Activated naive CD8-positive, alpha-beta T cell (primary cell): Measurements from ENCODE around the gene RCCD1.
A peak's percentile ranks its signal among the peaks of the same experiment; 100 is the strongest.

Source experiments
- H3K27ac Mint-ChIP-seq: one replicate; pipeline ENCODE4 v1.8.0; 2021; ENCODE audit warnings: mixed read lengths
- H3K27me3 Mint-ChIP-seq: one replicate; pipeline ENCODE4 v1.8.0; 2021; ENCODE audit warnings: mixed read lengths
- H3K36me3 Mint-ChIP-seq: one replicate; pipeline ENCODE4 v1.8.0; 2021; ENCODE audit warnings: mixed read lengths
- H3K4me1 Mint-ChIP-seq: one replicate; pipeline ENCODE4 v1.8.0; 2021; ENCODE audit warnings: low read depth, mixed read lengths
- H3K4me3 Mint-ChIP-seq: one replicate; pipeline ENCODE4 v1.8.0; 2021; ENCODE audit warnings: mild to moderate bottlenecking, mixed read lengths
- H3K9me3 Mint-ChIP-seq: one replicate; pipeline ENCODE4 v1.8.0; 2021; ENCODE audit warnings: low read depth, mixed read lengths

RCCD1 gene

DNA sequence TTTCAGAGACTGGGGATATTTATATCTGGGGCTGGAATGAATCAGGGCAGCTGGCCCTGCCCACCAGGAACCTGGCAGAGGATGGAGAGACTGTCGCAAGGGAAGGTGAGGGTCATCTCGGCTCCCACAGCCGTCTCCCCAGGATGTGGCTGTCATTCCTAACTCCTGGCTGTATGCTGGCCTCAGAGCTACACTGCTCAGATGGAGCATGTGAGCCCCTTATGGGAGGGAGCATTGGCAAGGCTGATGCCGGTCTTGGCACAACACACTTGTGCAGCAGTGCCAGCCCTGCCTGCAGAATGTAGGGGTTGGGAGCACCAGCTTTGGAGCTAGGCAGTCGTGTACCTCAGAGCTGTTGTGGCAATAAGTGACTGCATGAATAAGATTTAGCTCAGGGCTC, 5.2 kb downstream of the RCCD1 start:
- Mint-ChIP-seq H3K27ac (no peak overlapping the region), H3K4me3 (no peak overlapping the region)

DNA sequence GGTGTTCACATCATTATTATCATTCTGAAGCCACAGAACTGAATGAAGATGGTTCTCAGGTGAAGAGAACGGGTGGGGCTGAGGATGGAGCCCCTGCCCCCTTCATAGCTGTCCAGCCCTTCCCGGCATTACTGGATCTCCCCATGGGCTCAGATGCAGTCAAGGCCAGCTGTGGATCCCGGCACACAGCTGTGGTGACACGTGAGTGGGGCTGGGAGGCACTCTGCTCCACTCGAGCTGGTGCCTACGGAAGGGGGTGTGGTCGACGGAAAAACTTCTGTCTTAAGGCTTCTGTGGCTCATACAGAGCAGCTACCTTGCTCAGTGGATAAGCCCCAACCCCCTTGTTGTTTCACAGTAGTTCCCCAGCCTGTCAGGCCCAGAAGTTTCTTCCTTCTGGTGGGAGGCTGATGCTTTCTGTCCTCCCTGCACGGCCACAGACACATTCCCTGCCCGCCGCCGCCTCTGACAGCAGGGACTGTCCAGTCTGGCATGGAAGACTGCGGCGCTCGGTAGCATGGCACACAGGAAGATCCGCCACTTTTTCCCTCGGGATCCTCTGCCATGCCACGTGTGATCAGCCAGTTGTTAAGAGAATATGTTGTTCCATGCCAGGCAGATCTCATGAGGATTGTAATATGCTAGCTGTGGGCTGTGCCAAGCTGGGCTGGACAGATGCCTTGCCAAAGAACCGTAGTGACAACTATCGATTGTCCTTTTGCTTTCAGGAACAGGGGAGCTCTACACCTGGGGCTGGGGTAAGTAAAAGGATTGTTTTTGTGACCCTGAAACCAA, 5.8 kb downstream of the RCCD1 start:
- Mint-ChIP-seq H3K9me3 (no peaks in the 10 kb centered on the region), H3K4me3 (no peak overlapping the region), H3K4me1 (peaks cover 10% of the 10 kb centered on the region), H3K27ac (no peak overlapping the region), H3K27me3 (no peaks in the 10 kb centered on the region), H3K36me3 (peaks cover 2% of the 10 kb centered on the region)

More for the DNA sequence above, 5.2 kb downstream of the RCCD1 start:
- Mint-ChIP-seq H3K36me3 (peaks cover 2% of the 10 kb centered on the region), H3K27me3 (no peaks in the 10 kb centered on the region), H3K9me3 (no peaks in the 10 kb centered on the region), H3K4me1 (peaks cover 10% of the 10 kb centered on the region)

DNA sequence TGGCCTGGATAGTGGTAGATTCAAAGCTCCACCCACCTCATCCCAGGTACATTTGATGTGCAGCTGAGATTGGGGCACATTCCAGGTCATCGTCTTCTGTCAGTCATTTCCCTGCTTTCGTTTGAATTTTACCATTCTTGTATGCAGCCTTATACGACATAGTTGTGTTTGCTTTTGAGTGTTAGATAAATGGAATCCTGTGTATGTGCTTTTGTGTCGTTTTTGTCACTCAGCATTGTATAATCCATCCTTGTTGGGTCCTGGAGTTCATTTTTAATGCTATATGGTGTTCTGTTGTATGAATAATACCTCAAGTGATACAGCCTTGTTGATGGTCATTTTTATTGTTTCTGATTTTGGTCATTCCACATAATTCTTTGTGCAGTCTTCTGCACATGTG, 7.3 kb downstream of the RCCD1 start:
- H3K36me3 Mint-ChIP-seq: peaks cover 2% of the 10 kb centered on the region

DNA sequence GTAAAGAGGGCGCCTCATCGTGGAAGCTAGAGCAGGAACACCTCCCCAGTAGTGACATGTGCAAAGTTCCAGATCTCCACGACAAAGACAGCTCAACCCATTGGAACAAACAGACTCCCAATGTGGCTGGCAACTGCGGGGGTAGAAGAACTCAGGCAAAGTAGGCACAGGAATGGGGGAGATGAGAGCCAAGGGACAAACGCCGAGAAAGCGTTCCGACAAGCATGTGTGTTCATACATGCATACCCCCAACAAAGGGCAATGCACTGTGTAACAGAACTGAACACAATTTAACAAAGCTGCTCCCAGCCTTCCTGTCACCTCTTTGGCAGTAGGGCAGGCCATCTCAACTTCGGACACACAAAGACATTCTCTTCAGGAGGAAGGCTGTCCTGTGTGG, 11.6 kb downstream of the RCCD1 start:
- Mint-ChIP-seq H3K36me3 (peaks cover 2% of the 10 kb centered on the region), H3K4me3 (no peak overlapping the region), H3K4me1 (no peaks in the 10 kb centered on the region), H3K27me3 (no peaks in the 10 kb centered on the region), H3K27ac (peak overlapping the region; percentile 1), H3K9me3 (no peaks in the 10 kb centered on the region)

More for the DNA sequence above, 7.3 kb downstream of the RCCD1 start:
- Mint-ChIP-seq H3K9me3 (no peaks in the 10 kb centered on the region), H3K27ac (no peak overlapping the region), H3K4me3 (no peak overlapping the region), H3K4me1 (peaks cover 2% of the 10 kb centered on the region), H3K27me3 (no peaks in the 10 kb centered on the region)

DNA sequence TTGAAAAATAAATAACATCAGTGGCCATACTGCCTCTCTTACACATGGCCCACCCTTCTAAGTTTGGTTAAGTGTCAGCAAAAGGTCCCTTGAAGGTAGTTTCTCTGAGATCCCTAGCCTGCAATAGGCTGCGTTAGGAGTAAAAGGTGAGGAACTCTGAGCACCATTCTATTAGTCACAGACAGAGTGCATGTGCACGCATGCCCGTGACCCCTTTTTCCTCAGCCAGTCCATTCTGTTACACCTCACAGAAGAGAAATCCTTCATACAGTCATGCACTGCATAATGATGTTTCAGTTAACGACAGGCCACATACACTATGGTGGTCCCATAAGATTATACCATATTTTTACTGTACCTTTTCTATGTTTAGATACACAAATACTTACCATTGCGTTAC, 12.5 kb downstream of the RCCD1 start:
- H3K9me3 Mint-ChIP-seq: no peaks in the 10 kb centered on the region
- H3K36me3 Mint-ChIP-seq: peaks cover 2% of the 10 kb centered on the region
- no peaks in the 10 kb centered on the region for H3K27me3 Mint-ChIP-seq
- peak overlapping the region; percentile 28 for H3K27ac Mint-ChIP-seq
- H3K4me3 Mint-ChIP-seq: no peak overlapping the region
- H3K4me1 Mint-ChIP-seq: no peaks in the 10 kb centered on the region

DNA sequence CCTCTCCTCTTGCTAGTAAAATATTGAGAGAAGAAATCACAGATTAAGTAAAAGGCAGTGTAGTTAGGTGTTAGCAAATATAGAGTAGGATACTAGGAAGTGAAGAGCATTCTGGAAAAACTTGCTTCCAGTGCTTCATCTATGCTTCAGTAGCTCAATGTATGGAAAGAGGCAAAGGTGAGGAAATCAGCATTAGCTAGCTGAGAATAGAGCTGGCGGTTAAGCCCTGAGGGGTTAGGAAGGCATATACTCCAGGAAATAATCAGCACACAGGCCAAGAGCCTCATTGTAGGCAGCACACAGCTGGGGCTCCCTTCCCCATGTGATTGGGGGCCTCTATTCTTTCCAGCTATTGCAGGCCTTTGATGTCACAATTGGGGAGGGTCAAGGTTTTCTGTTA, 13.8 kb downstream of the RCCD1 start:
- H3K36me3 Mint-ChIP-seq: peaks cover 2% of the 10 kb centered on the region

DNA sequence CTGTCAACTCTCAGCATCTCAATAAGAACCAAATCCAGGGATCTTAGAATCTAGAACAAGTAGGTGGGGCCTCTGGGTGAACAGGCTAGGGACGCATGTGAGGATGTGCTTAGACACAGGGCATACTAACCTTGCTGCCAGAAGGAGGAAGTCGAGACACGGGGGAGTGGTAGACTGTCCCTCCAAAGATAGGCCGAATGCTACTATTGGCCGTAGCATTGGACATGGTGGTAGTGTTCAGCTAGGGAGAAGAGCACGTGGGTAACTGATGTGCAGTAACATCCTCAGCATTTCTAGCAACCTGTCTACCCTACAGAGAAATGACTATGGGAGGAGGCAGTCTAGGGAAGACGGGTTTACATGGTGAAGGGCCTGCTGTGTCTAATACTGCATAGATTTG, 15.6 kb downstream of the RCCD1 start:
- no peaks in the 10 kb centered on the region for H3K4me1 Mint-ChIP-seq
- no peak overlapping the region for H3K27ac Mint-ChIP-seq
- no peak overlapping the region for H3K4me3 Mint-ChIP-seq
- H3K27me3 Mint-ChIP-seq: no peaks in the 10 kb centered on the region
- H3K9me3 Mint-ChIP-seq: no peaks in the 10 kb centered on the region
- H3K36me3 Mint-ChIP-seq: peaks cover under 1% of the 10 kb centered on the region

More for the DNA sequence above, 13.8 kb downstream of the RCCD1 start:
- Mint-ChIP-seq H3K4me1 (no peaks in the 10 kb centered on the region), H3K27me3 (no peaks in the 10 kb centered on the region), H3K27ac (no peak overlapping the region), H3K4me3 (no peak overlapping the region), H3K9me3 (no peaks in the 10 kb centered on the region)

DNA sequence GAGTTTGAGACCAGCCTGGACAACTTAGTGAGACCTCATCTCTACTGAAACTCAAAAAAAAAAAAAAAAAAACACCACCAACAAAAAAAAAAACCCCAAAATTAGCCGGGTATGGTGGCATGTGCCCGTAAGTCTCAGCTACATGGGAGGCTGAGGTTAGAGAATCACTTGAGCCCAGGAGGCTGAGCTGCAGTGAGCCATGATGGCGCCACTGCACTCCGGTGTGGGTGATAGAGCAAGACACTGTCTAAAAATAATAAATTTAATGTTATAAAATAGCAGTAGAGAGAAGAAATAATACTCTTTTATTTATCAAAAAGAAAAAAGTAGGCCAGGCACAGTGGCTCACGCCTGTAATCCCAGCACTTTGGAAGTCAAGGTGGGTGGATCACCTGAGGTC, 17.4 kb downstream of the RCCD1 start:
- Mint-ChIP-seq H3K36me3 (peaks cover 4% of the 10 kb centered on the region), H3K4me1 (no peaks in the 10 kb centered on the region), H3K4me3 (no peak overlapping the region), H3K27ac (no peak overlapping the region), H3K9me3 (no peaks in the 10 kb centered on the region), H3K27me3 (no peaks in the 10 kb centered on the region)

DNA sequence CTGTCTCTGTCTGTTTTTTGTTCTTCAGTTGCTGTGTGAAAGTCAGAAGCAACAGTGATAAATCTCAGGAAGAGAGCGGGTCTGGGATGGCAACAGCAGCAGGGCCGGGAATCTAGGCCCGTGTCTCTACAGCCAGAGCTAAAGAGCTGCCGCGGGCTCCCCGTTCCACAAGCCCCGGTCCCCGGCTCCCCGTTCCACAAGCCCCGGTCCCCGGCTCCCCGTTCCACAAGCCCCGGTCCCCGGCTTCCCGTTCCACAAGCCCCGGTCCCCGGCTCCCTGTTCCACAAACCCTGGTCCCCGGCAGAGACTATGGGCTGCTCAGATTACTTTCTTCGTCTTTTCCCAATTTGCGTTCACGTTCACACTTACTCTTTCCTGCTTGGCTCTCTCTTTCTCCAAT, 19.5 kb downstream of the RCCD1 start:
- Mint-ChIP-seq H3K27me3 (no peaks in the 10 kb centered on the region), H3K36me3 (peaks cover 7% of the 10 kb centered on the region), H3K27ac (no peak overlapping the region), H3K4me3 (no peak overlapping the region), H3K4me1 (peaks cover 1% of the 10 kb centered on the region), H3K9me3 (no peaks in the 10 kb centered on the region)

DNA sequence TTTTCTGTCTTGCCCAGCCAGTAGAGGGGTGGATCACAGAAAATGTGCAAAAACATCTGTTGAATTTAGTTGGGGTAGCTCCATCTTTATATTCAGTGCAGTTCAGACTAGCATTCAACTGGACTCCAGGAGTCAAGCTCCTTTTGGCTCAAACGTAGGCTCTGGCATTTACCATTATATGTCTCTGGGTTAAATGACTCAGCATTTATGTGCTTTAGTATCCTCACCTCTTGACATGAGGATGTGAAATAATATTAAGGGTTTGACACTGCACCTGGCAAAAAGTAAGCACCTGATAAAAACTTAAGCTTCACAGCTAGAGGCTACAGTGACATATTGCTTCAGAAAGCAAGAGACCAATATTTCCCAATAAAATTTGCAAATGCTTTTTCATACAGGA, 24.9 kb downstream of the RCCD1 start:
- no peaks in the 10 kb centered on the region for H3K9me3 Mint-ChIP-seq
- H3K4me3 Mint-ChIP-seq: no peak overlapping the region
- peaks cover 1% of the 10 kb centered on the region for H3K4me1 Mint-ChIP-seq
- H3K27ac Mint-ChIP-seq: no peak overlapping the region
- peaks cover 16% of the 10 kb centered on the region for H3K36me3 Mint-ChIP-seq
- H3K27me3 Mint-ChIP-seq: no peaks in the 10 kb centered on the region

DNA sequence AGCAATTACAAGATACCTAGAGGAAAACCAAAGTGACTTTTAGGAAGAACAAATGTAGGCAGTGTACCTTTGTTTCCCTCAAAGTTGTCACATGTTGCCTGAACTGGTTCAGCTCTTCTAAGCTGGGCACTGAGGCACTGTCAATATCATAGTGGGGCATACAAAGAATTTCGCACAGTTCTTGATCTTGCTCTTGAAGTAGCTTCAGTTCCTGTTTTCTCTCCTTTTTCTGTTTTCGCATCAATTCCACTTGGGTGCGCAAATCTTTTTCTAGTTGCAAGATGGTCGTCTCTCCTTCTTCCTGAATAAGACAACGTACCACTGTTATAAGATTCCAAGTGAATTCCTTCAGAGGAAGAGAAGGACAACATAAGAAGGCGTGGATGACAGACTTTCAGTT, 27.0 kb downstream of the RCCD1 start:
- Mint-ChIP-seq H3K4me1 (peaks cover 1% of the 10 kb centered on the region), H3K27me3 (no peaks in the 10 kb centered on the region), H3K4me3 (no peak overlapping the region), H3K36me3 (peaks cover 12% of the 10 kb centered on the region), H3K27ac (no peak overlapping the region), H3K9me3 (no peaks in the 10 kb centered on the region)

DNA sequence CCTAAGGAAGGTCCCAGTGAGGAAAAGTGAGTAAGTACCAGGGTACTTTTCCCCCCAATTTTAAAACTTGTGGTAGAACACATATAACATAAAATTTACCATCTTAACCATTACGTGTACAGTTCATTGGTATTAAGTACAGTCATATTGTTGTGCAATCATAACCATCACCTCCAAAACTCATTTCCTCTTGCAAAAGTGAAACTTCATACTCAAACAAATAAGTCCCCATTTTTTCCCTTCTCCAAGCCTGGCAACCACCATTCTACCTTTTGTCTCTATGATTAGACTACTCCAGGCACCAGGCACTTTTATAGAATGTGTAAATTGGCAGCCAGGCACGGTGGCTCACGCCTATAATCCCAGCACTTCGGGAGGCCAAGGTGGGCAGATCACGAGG, 27.5 kb downstream of the RCCD1 start:
- peaks cover 12% of the 10 kb centered on the region for H3K36me3 Mint-ChIP-seq
- H3K9me3 Mint-ChIP-seq: no peaks in the 10 kb centered on the region
- no peaks in the 10 kb centered on the region for H3K27me3 Mint-ChIP-seq
- no peak overlapping the region for H3K4me3 Mint-ChIP-seq
- peaks cover 1% of the 10 kb centered on the region for H3K4me1 Mint-ChIP-seq
- H3K27ac Mint-ChIP-seq: no peak overlapping the region

DNA sequence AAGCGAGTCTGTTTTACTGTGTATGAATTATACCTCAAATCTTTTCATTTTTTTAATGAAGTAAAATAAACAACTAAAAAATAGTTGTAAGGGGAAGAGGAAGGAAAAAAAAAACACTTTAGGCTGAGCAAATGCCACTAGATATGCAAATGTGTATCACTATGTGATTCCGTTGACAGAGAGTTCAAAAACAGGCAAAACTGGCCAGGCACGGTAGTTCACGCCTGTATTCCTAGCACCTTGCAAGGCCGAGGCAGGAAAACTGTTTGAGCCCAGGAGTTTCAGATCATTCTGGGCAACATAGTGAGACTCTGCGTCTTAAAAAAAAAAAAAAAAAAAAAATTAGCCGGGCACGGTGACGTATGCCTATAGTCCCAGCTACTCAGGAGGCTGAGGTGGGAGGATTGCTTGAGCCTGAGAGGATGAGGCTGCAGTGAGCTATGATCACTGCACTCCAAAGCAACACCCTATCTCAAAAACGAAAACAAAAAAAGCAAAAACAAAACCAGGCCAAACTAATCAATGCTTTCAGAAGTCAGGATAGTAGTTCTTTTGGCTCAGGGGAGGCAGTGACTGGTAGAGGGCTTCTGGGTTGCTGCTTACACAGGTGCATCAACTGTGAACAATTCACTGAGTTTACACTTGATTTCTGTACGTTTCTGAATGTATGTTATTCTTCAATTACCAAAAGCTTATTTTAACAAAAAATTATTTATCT, 32.3 kb downstream of the RCCD1 start:
- H3K27ac Mint-ChIP-seq: no peak overlapping the region

DNA sequence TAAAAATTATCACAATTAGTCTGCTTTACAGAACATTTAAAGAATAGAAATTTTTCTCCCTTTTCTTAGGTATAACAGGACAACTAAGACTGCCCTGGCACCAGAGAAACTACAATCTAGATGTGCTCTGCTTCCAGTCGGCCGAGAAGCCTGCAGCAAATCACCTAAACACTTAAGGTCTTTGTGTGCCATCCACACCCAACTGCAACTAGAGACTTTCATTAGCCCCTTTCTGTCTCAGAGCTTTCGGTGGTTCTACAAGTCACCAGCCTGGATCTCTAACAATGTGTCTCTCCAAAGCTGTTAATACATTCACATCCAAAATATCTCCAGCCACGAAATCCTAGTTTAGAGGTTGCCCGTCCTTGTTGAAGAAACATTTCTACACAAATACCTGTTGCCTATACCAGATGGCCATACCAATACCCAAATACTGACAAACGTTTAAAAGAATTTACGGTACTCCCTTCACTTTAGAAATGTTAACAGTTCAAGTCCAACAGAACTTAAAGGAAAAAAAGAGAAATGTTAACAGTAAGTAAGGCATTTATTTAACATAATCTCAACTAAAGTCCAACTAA, 33.0 kb downstream of the RCCD1 start:
- H3K27me3 Mint-ChIP-seq: no peaks in the 10 kb centered on the region
- H3K27ac Mint-ChIP-seq: no peak overlapping the region
- no peak overlapping the region for H3K4me3 Mint-ChIP-seq
- H3K4me1 Mint-ChIP-seq: peaks cover 2% of the 10 kb centered on the region
- H3K36me3 Mint-ChIP-seq: peaks cover 2% of the 10 kb centered on the region
- no peaks in the 10 kb centered on the region for H3K9me3 Mint-ChIP-seq

More for the DNA sequence above, 32.3 kb downstream of the RCCD1 start:
- no peaks in the 10 kb centered on the region for H3K4me1 Mint-ChIP-seq
- H3K9me3 Mint-ChIP-seq: no peaks in the 10 kb centered on the region
- H3K4me3 Mint-ChIP-seq: no peak overlapping the region
- no peaks in the 10 kb centered on the region for H3K27me3 Mint-ChIP-seq
- peaks cover 2% of the 10 kb centered on the region for H3K36me3 Mint-ChIP-seq

DNA sequence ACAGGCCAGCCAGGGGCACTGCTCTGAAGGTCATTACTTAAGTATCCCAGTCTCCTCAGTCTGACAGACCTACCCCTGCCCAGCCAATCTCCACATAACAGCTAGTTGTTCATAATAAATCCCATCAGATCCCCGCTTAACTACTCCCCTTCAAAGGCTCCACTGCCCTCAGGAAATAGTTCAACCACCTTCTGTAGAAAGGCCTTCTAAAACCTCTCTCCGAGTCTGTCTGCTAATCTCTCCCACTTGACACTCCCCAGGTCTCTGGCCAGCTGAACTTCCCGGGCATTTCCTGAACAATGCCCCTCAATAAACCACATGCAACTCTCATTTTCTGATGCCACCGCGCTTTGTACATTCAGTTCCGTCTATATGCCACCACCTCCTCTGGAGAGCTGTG, 33.6 kb downstream of the RCCD1 start:
- Mint-ChIP-seq H3K4me3 (no peak overlapping the region), H3K27me3 (no peaks in the 10 kb centered on the region), H3K36me3 (no peaks in the 10 kb centered on the region), H3K4me1 (peaks cover 5% of the 10 kb centered on the region), H3K9me3 (no peaks in the 10 kb centered on the region), H3K27ac (no peak overlapping the region)
